Activated T-helper 1 cell treated with anti-CD3 and anti-CD28 coated beads, Interleukin-12 subunit alpha, Interleukin-12 subunit beta, Interleukin-2, Interleukin-4 antibody, amounts not matched to agents 30 ng/mL and 10 ng/mL and 1 ng/mL, durations not matched to agents 14 hours and 24 hours and 36 hours (primary cell): Measurements from ENCODE around the gene YBEY. TPM values are rescaled to one million over a fixed set of nuclear protein-coding genes. Genes with fewer than 3 reads are reported as not detected.
"Not testable (repeated sequence)": the region's sequence is repeated elsewhere in the genome, so short reads cannot be mapped to it uniquely, and the experiment has no call there.

Source experiments
- DNase-seq: peaks from one replicate; pipeline ENCODE4 v3.0.0; 2021; ENCODE audit warnings: low spot score
- H3K27ac Mint-ChIP-seq: one replicate; pipeline ENCODE4 v1.8.0; 2021; ENCODE audit warnings: mild to moderate bottlenecking, mixed read lengths
- H3K27me3 Mint-ChIP-seq: one replicate; pipeline ENCODE4 v1.8.0; 2022; ENCODE audit warnings: mild to moderate bottlenecking, moderate library complexity, mixed read lengths; ENCODE audit not compliant: insufficient read depth
- H3K36me3 Mint-ChIP-seq: one replicate; pipeline ENCODE4 v1.8.0; 2021; ENCODE audit warnings: low read depth, mixed read lengths
- H3K4me1 Mint-ChIP-seq: one replicate; pipeline ENCODE4 v1.8.0; 2021; ENCODE audit warnings: low read depth, mixed read lengths
- H3K4me3 Mint-ChIP-seq: one replicate; pipeline ENCODE4 v1.8.0; 2021; ENCODE audit warnings: mild to moderate bottlenecking, moderate library complexity, mixed read lengths
- H3K9me3 Mint-ChIP-seq: one replicate; pipeline ENCODE4 v1.8.0; 2021; ENCODE audit warnings: mixed read lengths
- intact Hi-C: fragments of 100-400 bp; cut with micrococcal nuclease; formaldehyde crosslinking; loops from one replicate; pipeline ENCODE4 v1.15.1; 2024
- total RNA-seq: library from RNA; stranded (reverse); gene quantifications from 2 replicates; pipeline ENCODE4 v1.2.3, GENCODE V29; 2022

The YBEY gene
- total RNA-seq, 1 donor from 2014 or later: 16.7 TPM

DNA sequence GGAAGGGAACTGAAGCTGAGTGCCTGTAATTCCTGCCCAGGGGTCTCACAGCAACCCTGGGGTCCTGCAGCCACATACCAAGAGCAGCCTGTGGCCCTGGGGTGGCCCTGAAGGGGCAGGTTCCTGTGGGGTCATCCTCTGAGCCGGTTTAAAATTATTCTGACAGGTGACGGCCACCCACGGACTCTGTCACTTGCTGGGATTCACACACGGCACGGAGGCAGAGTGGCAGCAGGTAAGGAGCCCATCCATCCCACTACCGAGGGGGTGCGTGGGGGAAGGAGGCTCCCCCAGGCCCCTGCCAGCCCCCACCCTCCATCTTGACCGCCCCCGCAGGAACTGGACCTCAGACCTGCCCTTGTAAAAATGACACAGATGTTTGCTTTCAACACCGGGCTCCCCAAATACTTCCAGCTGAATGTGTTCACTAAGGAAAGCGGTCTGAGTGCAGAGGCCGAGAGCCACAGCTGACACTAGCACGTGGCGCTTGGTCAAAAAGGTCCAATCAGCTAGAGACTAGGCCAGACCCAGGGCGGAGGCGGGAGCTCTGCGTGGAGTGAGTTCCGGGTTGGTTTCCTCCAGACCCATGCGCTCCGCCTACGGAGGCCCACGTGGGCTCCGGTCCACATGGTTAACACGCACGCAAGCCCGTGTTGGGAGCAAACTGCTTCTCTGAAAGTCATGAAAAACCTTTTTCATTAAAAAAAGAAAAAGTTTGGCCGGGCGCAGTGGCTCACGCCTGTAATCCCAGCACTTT lies 10.0 kb downstream of the YBEY start:
- intact Hi-C loops: loop anchor here (1.0 kb wide), 1 partner anchor 10 kb away; the partner anchor contains the start of gene YBEY
- Mint-ChIP-seq H3K9me3 (no peaks in the 10 kb centered on the region), H3K27ac (peak overlapping the region; percentile 83), H3K4me1 (peaks cover 11% of the 10 kb centered on the region), H3K36me3 (peaks cover 15% of the 10 kb centered on the region), H3K4me3 (peak overlapping the region; percentile 63), H3K27me3 (no peaks in the 10 kb centered on the region)
- DNase-seq: peak; percentile 58

DNA sequence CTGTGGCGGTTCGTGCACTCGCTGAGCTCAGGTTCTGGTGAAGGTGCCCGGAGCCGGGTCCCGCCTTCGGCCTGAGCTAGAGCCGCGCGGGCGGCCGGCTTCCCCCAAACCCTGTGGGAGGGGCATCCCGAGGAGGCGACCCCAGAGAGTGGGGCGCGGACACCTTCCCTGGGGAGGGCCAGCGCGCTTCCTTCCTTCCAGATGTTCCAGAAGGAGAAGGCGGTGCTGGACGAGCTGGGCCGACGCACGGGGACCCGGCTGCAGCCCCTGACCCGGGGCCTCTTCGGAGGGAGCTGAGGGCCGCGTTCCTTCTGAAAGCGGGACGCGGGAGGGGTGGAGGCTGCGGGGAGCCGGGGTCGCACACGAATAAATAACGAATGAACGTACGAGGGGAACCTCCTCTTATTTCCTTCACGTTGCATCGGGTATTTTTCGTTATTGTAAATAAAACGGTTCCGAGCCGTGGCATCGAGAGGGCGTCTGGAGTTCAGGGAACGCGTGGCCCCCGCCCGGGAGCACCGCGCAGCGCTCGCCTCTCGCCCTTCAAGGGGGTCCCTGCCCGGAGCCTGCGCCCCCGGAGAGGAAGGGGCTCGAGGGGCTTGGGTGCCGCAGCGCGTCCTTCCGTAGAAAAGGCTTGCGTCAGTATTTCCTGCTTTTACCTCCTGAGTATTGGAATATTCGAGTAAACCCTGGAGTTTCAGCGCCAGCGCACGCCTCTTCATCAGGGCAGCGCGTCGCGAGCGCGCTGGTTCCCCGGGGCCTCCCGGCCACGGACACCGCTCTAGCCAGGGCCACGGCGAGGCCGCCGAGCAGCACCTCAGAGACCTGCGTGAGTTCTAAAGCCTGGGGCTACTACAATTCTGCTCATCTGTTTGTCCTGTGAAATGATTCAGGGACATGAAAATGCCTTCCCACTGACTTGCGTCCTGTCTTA lies 11.5 kb downstream of the YBEY start:
- Mint-ChIP-seq H3K4me1 (peaks cover 7% of the 10 kb centered on the region), H3K4me3 (peak overlapping the region; percentile 71), H3K9me3 (no peaks in the 10 kb centered on the region), H3K27ac (no peak overlapping the region), H3K36me3 (peaks cover 7% of the 10 kb centered on the region), H3K27me3 (no peaks in the 10 kb centered on the region)
- intact Hi-C loops: no loop called here
- DNase-seq: no peak

DNA sequence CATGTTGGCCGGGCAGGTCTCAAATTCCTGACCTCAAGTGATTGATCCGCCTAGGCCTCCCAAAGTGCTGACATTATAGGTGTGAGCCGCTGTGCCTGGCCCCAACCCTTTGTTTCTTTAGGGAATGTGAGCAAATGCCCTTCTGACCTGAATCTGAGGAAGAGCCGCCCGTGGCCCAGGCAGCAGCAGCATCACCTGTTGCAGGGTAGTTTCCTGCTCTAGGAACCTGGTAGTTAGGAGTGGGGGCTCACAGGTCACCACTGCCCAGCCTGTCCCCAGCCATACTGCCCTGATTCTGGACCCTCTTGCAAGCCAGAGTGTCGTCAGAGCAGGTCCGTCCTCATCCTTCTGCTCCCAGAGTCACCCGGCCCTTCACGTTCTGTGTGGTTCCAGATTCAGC lies 13.0 kb downstream of the YBEY start:
- Mint-ChIP-seq H3K4me3 (no peak overlapping the region), H3K4me1 (peaks cover 7% of the 10 kb centered on the region), H3K9me3 (no peaks in the 10 kb centered on the region), H3K27me3 (no peaks in the 10 kb centered on the region), H3K36me3 (peaks cover 12% of the 10 kb centered on the region), H3K27ac (no peak overlapping the region)
- intact Hi-C loops: no loop called here
- no peak for DNase-seq

DNA sequence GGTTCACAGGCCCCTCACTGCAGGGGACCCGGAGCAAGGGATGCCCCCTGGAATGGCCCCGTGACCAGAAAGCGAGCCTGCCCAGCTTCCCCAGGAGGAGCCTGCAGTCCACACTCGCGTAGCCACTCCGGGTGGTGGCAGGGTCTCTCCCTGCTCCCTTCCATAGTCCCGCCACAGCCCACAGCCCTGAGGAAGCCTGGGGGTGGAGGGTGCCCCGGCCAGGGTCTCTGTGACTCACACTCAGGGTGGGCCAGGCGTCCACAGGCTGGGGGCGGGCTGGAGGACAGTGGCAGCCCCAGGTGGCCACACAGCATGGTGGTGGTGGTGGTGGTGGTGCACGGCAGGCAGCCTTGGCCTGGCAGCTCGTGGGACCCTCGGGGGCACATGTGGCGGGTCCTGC lies 15.6 kb downstream of the YBEY start:
- Mint-ChIP-seq H3K27ac (no peak overlapping the region), H3K4me3 (no peak overlapping the region), H3K27me3 (no peaks in the 10 kb centered on the region), H3K9me3 (no peaks in the 10 kb centered on the region), H3K36me3 (peaks cover 17% of the 10 kb centered on the region), H3K4me1 (peaks cover 5% of the 10 kb centered on the region)
- intact Hi-C loops: no loop called here
- no peak for DNase-seq

DNA sequence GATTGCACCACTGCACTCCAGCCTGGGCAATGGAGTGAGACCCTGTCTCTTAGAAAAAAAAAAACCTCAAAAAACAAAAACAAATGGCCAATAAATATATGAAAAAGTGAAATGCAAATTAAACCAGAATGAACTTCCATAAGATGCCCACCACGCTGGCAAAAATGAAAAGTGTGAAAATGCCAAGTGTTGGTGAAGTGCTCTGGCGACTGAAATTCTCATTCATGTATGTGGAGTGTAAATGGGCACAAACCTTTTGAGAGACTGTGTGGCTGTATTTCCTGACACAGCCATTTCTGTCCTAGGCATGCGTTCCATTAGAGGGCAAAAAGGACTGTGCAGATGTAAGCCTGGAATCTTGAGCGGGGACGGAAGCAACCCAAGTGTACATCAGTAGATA lies 18.3 kb downstream of the YBEY start:
- no peaks in the 10 kb centered on the region for H3K27me3 Mint-ChIP-seq
- H3K36me3 Mint-ChIP-seq: peaks cover 28% of the 10 kb centered on the region
- H3K4me1 Mint-ChIP-seq: peaks cover 5% of the 10 kb centered on the region
- DNase-seq: no peak
- intact Hi-C loops: no loop called here
- no peak overlapping the region for H3K27ac Mint-ChIP-seq
- H3K9me3 Mint-ChIP-seq: no peaks in the 10 kb centered on the region
- H3K4me3 Mint-ChIP-seq: no peak overlapping the region

DNA sequence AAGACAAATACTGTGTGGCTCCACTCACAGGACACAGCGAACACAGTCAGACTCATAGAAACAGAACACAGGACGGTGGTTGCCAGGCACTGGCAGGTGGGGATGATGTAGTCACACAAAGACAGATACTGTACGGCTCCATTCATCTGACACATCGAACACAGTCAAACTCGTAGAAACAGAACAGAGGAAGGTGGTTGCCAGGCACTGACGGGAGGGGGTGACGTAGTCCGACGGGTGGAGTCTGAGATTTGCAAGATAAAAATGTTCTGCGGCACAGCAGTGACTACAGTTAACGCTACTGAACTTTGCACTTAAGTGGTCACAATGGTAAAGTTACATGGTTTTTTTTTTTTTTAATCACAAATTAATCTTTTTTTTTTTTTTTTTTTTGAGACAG lies 18.8 kb downstream of the YBEY start:
- Mint-ChIP-seq H3K36me3 (peaks cover 26% of the 10 kb centered on the region), H3K4me1 (peaks cover 5% of the 10 kb centered on the region), H3K27ac (peak overlapping the region; percentile 31), H3K4me3 (no peak overlapping the region), H3K27me3 (no peaks in the 10 kb centered on the region), H3K9me3 (no peaks in the 10 kb centered on the region)
- intact Hi-C loops: no loop called here
- DNase-seq: no peak

DNA sequence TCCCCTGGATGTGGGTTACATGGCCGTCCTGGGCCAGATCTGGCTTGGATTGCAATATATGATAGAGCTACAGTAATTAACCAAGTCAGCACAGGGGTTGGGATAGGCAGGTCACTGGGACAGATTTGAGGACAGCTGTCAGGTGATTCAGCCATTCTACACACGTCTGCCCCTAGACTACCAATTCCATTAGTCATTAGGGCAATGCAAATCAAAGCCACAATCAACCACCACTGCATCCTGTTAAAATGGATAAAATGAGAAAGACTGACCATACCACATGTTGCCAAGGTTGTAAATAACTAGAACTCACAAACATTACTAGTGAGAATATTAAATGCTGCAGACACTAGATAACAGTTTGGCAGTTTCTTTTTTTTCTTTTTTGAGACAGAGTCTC lies 21.5 kb downstream of the YBEY start:
- H3K27me3 Mint-ChIP-seq: no peaks in the 10 kb centered on the region
- peak overlapping the region; percentile 15 for H3K27ac Mint-ChIP-seq
- no peaks in the 10 kb centered on the region for H3K9me3 Mint-ChIP-seq
- H3K36me3 Mint-ChIP-seq: peaks cover 33% of the 10 kb centered on the region
- H3K4me3 Mint-ChIP-seq: no peak overlapping the region
- intact Hi-C loops: no loop called here
- peaks cover 5% of the 10 kb centered on the region for H3K4me1 Mint-ChIP-seq
- no peak for DNase-seq

DNA sequence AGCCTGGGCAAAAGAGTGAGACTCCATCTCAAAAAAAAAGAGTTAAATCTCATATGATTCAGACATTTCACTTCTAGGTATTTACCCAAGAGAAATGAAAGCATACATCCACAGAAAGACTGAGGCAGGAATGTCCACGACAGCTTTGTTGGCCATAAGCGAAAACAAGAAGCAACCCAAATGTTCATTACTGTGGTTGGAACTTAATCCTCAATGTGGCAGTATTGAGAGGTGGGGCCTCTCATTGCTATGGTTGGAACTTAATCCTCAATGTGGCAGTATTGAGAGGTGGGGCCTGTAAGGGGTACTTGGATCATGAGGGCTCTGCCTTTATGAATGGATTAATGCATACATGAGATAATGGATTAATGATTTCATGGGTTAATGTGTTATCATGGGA lies 22.3 kb downstream of the YBEY start:
- intact Hi-C loops: no loop called here
- no peak overlapping the region for H3K4me3 Mint-ChIP-seq
- H3K9me3 Mint-ChIP-seq: no peaks in the 10 kb centered on the region
- no peak for DNase-seq
- H3K4me1 Mint-ChIP-seq: peaks cover 5% of the 10 kb centered on the region
- peaks cover 36% of the 10 kb centered on the region for H3K36me3 Mint-ChIP-seq
- no peaks in the 10 kb centered on the region for H3K27me3 Mint-ChIP-seq
- no peak overlapping the region for H3K27ac Mint-ChIP-seq

DNA sequence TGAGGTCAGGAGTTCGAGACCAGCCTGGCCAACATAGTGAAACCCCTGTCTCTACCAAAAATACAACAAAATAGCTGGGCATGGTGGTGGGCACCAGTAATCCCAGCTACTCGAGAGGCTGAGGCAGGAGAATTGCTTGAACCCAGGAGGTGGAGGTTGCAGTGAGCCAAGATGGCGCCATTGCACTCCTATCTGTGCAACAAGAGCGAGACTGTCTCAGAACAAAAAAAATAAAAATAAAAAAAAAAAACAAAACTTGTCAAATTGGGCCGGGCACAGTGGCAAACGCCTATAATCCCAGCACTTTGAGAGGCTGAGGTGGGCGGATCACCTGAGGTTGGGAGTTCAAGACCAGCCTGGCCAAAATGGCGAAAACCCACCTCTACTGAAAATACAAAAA lies 24.1 kb downstream of the YBEY start:
- H3K27me3 Mint-ChIP-seq, H3K4me3 Mint-ChIP-seq, intact Hi-C loops, H3K4me1 Mint-ChIP-seq, H3K9me3 Mint-ChIP-seq, H3K27ac Mint-ChIP-seq, DNase-seq: not testable (repeated sequence)
- peaks cover 30% of the 10 kb centered on the region for H3K36me3 Mint-ChIP-seq

DNA sequence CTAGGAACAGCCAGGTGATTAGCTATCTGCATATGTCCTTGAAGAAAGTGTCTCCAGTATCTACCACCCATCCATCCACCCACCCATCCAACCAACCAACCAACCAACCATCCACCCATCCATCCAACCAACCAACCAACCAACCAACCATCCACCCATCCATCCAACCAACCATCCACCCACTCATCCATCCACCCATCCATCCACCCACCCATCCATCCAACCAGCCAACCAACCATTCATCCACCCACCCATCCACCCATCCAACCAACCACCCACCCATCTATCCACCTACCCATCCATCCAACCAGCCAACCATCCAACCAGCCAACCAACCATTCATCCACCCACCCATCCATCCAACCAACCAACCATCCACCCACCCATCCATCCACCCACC lies 25.4 kb downstream of the YBEY start:
- Mint-ChIP-seq H3K4me3 (no peak overlapping the region), H3K36me3 (peaks cover 30% of the 10 kb centered on the region), H3K27ac (no peak overlapping the region), H3K4me1 (no peaks in the 10 kb centered on the region), H3K27me3 (no peaks in the 10 kb centered on the region), H3K9me3 (no peaks in the 10 kb centered on the region)
- no peak for DNase-seq
- intact Hi-C loops: no loop called here

DNA sequence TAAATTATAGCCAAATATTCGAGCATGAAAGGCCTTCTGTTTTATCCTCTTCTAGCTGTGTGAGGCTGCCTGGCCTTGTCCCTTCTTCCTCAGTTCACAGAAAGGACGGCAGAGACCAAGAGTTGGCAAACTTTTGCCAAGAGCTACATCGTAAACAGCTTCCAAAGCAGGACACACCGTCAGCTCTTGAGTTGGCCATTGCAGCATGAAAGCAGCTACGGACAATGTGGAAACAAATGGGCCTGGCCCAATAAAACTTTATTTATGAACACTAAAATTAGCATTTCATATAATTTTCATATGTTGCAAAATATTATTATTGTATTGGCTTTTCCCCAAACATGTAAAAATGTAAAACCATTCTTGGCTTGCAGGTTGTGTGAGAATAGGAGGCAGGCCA lies 26.8 kb downstream of the YBEY start:
- H3K4me1 Mint-ChIP-seq: no peaks in the 10 kb centered on the region
- intact Hi-C loops: no loop called here
- H3K27me3 Mint-ChIP-seq: no peaks in the 10 kb centered on the region
- H3K9me3 Mint-ChIP-seq: no peaks in the 10 kb centered on the region
- DNase-seq: no peak
- H3K27ac Mint-ChIP-seq: no peak overlapping the region
- no peak overlapping the region for H3K4me3 Mint-ChIP-seq
- peaks cover 24% of the 10 kb centered on the region for H3K36me3 Mint-ChIP-seq

DNA sequence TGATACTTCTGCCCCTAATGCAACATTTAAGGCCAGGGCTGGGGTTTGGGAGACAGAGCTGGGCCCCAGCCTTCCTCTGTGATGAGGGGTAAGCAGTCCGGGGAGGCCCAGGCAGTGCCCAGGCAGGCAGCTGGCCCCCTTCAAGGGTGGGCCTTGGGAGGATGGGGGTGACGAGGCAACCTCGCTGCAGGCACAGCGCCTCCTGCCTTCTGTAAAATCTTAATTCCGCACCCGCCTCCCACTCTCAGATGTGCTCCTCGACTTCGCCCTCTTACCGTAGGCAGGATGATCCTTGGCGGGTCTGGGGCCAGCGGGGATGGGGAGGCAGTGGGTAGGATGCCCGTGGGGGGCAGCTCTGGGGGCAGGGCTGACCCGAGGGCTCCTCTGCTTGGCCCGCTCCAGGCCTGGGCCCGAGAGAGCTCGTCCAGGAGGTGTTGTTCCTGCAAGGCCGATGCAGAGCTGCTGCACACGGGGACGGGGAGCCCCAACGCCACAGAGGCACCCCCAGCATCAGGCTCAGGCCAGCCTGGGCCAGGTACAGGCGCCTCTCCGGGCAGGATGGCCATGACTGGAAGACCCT lies 28.4 kb downstream of the YBEY start:
- Mint-ChIP-seq H3K4me3 (no peak overlapping the region), H3K27ac (no peak overlapping the region), H3K36me3 (peaks cover 19% of the 10 kb centered on the region), H3K27me3 (no peaks in the 10 kb centered on the region), H3K9me3 (no peaks in the 10 kb centered on the region), H3K4me1 (no peaks in the 10 kb centered on the region)
- intact Hi-C loops: no loop called here
- DNase-seq: no peak
